ENCODE data around the gene MMP15. TPM values are rescaled to one million over a fixed set of nuclear protein-coding genes. Genes with fewer than 3 reads are reported as not detected.

MMP15 gene
- total RNA-seq, 2 experiments from 2014 or later = 0.46 to 0.71 TPM

DNA sequence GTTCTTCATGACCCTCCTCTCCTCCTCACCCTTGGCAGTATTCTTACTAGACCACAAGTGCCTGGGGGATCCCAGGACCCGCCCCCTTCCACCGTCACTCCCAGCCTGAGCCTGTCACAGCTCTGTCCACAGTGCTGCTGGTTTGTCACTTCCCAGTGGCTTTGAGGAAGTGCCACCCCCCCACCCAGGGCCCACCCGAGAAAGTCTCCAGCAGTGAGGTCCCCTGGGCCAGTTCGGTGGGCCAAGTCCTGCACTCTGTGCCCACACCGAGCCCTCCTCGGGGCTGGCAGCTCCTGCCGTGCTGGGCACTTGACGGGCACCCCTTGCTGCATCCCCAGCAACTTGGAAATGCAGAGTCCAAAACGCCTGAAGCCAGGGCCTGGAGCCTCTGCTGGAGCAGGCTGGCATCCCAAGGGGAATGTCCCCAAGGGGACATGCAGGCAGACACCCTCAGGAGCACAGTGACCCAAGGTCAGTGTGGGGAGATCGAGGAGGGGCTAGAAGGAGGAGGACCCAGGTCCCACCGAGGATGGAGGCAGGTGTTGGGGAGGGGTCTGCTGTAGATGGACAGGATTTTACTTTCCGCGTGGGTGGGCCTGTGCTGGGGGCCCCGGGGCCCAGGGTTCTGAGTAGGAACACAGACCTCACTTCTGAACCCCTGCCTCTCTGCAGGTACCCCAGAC is 15.5 kb downstream of the MMP15 start:
- Mint-ChIP-seq H3K27me3 (no peaks in the 10 kb centered on the region), H3K36me3 (no peaks in the 10 kb centered on the region), H3K27ac (no peak overlapping the region), H3K4me3 (no peak overlapping the region), H3K4me1 (ENCODE audit: low read depth) (no peaks in the 10 kb centered on the region), H3K9me3 (no peaks in the 10 kb centered on the region)
- ChIA-PET CTCF (no interaction called here), POLR2A (no interaction called here)
- DNase-seq = no peak
- intact Hi-C loops (cut with micrococcal nuclease) = no loop called here

DNA sequence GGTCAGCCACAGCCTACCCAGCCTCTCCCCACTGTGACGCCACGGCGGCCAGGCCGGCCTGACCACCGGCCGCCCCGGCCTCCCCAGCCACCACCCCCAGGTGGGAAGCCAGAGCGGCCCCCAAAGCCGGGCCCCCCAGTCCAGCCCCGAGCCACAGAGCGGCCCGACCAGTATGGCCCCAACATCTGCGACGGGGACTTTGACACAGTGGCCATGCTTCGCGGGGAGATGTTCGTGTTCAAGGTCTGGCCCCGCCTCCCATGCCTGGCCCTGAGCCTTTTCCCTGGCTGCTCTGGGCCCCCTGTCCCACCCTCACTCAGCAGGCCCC is 16.0 kb downstream of the MMP15 start:
- H3K4me3 Mint-ChIP-seq = no peak overlapping the region
- ChIA-PET POLR2A (no interaction called here), CTCF (no interaction called here)
- intact Hi-C loops (cut with micrococcal nuclease) = no loop called here
- H3K4me1 Mint-ChIP-seq (ENCODE audit: low read depth) = no peaks in the 10 kb centered on the region
- H3K27ac Mint-ChIP-seq = no peak overlapping the region
- no peaks in the 10 kb centered on the region for H3K36me3 Mint-ChIP-seq
- no peaks in the 10 kb centered on the region for H3K9me3 Mint-ChIP-seq
- DNase-seq = no peak
- H3K27me3 Mint-ChIP-seq = no peaks in the 10 kb centered on the region

DNA sequence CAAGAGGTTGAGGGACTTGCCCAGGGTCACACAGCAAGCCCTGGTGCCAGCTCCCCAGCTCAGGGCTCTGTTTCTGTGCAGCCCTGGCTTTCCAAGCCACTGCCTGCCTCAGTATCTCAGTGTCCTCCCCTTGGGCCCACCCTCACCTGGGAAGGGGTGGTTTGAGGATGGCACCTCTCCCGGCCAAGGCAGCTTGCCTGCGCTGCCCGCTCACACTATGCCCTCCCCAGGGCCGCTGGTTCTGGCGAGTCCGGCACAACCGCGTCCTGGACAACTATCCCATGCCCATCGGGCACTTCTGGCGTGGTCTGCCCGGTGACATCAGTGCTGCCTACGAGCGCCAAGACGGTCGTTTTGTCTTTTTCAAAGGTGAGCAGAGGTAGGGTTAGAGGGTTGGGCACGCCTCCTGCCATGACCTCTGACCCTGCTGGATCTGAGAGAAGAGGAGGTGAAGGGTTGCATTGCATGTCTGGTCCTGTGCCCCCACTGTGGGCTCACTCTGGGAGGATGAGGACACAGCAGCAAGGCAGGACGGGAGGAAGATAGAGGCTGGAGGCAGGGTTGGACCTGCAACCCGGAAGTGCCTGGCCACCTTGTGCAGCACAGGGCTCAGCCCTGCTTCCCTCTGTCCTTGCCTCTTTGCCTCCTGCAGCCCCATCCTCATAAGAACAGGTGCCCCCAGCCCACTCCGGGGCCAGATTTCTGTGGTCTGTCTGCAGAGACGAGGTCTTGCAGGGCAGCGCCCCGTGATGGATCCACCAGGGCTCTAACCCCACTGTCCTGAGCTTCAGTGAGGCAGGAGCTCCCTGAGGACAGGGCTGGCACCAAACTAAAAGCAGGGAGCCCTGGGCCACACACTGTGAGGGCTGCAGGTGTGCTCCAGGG is 16.7 kb downstream of the MMP15 start:
- no peak for DNase-seq
- intact Hi-C loops (cut with micrococcal nuclease) = no loop called here
- ChIA-PET POLR2A (no interaction called here), CTCF (no interaction called here)
- Mint-ChIP-seq H3K36me3 (no peaks in the 10 kb centered on the region), H3K27ac (no peak overlapping the region), H3K27me3 (no peaks in the 10 kb centered on the region), H3K4me1 (ENCODE audit: low read depth) (no peaks in the 10 kb centered on the region), H3K4me3 (no peak overlapping the region), H3K9me3 (no peaks in the 10 kb centered on the region)

DNA sequence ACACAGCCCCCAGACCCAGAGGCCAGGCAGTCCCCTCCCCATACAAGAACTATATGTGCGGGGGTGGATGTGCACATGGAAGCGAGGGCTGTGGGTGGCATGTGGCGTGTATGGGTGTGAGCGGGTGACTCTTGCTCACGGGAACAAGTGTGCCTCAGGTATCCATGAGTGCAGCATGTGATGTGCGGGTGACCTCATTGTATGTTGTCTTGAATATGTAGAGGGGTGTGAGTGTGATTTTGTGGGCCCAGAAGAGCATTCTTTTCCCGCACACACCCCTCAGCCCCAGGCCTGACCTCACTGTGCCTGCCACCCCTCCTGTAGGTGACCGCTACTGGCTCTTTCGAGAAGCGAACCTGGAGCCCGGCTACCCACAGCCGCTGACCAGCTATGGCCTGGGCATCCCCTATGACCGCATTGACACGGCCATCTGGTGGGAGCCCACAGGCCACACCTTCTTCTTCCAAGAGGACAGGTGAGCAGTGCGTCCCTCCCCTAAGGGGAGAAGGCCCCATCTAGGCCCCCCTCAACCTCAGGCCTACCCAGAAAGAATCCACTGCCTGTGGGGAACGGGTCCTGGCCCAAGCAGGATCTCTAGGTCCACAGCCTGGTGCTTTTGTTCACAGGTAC is 17.4 kb downstream of the MMP15 start:
- ChIA-PET POLR2A (no interaction called here), CTCF (no interaction called here)
- Mint-ChIP-seq H3K36me3 (no peaks in the 10 kb centered on the region), H3K9me3 (no peaks in the 10 kb centered on the region), H3K27ac (no peak overlapping the region), H3K27me3 (no peaks in the 10 kb centered on the region), H3K4me1 (ENCODE audit: low read depth) (no peaks in the 10 kb centered on the region), H3K4me3 (no peak overlapping the region)
- no peak for DNase-seq
- intact Hi-C loops (cut with micrococcal nuclease) = no loop called here

DNA sequence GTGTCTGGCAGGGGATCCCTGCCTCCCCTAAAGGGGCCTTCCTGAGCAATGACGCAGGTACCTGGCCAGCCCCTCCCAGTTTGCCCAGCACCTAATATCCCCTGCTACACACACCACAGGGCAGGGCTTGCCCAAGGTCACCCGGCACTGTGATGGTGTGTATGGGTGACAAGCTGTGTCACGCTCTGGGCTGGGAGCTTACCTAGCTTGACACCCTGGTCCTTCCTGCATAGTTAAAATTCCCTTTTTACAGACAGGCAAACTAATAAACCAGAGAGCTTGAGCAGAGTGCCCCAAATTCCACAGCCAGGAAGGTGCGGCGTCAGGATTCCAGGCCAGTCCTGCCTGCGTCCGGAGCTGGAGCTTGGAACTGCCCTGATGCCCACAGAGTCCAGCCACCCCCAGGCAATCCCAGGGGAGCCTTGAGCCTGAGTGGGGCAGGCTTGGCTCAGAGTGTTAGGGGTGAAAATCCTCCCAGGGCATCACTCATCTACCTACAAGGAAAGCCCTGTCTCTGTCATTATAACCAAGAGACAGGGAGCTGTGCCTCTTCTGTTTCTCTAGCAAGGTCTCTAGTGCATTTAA is 18.1 kb downstream of the MMP15 start:
- Mint-ChIP-seq H3K4me3 (no peak overlapping the region), H3K9me3 (no peaks in the 10 kb centered on the region), H3K36me3 (no peaks in the 10 kb centered on the region), H3K27me3 (no peaks in the 10 kb centered on the region), H3K27ac (no peak overlapping the region), H3K4me1 (ENCODE audit: low read depth) (no peaks in the 10 kb centered on the region)
- intact Hi-C loops (cut with micrococcal nuclease) = no loop called here
- POLR2A ChIA-PET = no interaction called here
- no peak for DNase-seq
- CTCF ChIA-PET = no interaction called here

DNA sequence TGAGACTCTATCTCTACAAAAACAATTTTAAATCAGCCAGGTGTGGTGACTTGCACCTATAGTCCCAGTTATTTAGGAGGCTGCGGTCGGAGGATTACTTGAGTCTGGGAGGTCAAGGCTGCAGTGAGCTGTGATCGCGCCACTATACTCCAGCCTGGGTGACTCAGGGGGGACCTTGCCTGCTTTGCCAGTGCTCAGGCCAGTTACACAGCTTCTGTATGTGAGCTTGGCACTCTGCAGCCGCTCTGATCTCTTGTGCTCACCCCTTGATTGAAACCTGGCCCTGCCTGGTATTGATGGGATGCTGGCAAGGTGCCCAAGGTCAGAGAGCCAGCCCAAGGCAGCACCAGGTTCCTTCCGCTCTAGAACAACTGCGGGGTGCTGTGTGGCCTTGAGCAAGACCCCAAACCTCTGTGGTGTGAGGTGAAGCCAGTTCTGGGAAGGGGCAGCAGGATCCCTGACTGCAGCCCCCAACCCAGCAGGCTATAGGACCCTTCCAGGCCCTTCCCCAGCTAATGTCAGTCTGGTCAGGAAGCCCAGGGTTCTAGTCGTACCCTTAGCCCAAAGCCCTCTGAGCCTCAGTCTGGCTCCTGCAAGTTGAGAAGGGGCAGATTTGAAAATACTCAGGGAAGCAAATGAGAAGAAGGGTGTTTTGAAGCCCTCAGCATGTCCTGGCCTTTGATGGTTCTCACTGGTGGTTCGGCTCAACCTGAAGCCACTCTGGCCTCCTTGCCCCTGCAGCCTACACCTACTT is 18.9 kb downstream of the MMP15 start:
- DNase-seq = no peak
- Mint-ChIP-seq H3K4me3 (no peak overlapping the region), H3K27ac (no peak overlapping the region), H3K4me1 (ENCODE audit: low read depth) (no peaks in the 10 kb centered on the region), H3K9me3 (no peaks in the 10 kb centered on the region), H3K27me3 (no peaks in the 10 kb centered on the region), H3K36me3 (no peaks in the 10 kb centered on the region)
- POLR2A ChIA-PET = no interaction called here
- intact Hi-C loops (cut with micrococcal nuclease) = no loop called here
- CTCF ChIA-PET = no interaction called here

DNA sequence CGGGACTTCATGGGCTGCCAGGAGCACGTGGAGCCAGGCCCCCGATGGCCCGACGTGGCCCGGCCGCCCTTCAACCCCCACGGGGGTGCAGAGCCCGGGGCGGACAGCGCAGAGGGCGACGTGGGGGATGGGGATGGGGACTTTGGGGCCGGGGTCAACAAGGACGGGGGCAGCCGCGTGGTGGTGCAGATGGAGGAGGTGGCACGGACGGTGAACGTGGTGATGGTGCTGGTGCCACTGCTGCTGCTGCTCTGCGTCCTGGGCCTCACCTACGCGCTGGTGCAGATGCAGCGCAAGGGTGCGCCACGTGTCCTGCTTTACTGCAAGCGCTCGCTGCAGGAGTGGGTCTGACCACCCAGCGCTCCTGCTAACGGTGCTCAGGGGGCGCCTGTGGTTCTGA is 19.5 kb downstream of the MMP15 start:
- ChIA-PET POLR2A (no interaction called here), CTCF (no interaction called here)
- intact Hi-C loops (cut with micrococcal nuclease) = no loop called here
- Mint-ChIP-seq H3K27ac (no peak overlapping the region), H3K36me3 (no peaks in the 10 kb centered on the region), H3K27me3 (no peaks in the 10 kb centered on the region), H3K4me3 (no peak overlapping the region), H3K9me3 (no peaks in the 10 kb centered on the region), H3K4me1 (ENCODE audit: low read depth) (no peaks in the 10 kb centered on the region)
- no peak for DNase-seq

DNA sequence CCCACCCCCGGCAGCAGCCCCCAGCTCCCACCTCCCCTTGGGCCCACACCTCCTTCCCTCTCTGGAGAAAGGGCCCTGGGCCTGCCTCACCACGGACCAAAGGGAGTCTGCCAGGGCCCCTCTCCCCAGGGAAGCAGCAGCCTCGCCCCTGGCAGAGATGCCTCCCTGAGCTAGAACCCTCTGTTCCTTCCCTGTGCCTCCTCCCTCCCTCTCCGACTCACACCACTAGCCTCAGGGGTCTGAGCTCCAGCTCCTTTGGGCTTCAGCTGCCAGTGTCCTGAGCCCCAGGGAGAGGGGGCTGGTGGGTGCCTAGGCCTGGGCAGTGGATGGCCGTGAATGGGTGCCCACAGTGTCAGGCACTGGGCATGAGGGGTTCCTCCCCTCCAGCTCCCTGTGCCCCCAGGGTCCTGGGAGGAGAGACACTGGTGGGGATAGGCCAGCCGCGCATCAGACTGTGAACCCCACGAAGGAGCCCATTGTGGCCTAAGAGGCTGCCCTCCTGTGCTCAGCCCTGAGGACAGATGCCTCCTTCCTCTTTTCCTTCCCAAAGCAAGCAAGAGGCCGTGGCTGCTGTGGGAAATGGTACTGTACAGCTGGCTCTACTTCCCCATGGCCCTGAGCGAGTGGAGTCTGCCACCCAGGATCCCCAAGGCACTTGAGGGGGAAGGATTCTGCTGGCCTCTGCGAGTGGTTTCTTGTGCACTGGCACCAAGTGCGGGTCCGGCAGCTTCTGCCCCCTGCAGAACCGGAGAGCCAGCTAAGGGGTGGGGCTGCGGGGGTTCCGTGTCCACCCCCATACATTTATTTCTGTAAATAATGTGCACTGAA is 20.7 kb downstream of the MMP15 start:
- DNase-seq = no peak
- H3K27me3 Mint-ChIP-seq = no peaks in the 10 kb centered on the region
- POLR2A ChIA-PET = no interaction called here
- H3K4me1 Mint-ChIP-seq (ENCODE audit: low read depth) = no peaks in the 10 kb centered on the region
- intact Hi-C loops (cut with micrococcal nuclease) = no loop called here
- no peaks in the 10 kb centered on the region for H3K9me3 Mint-ChIP-seq
- no peak overlapping the region for H3K4me3 Mint-ChIP-seq
- CTCF ChIA-PET = no interaction called here
- H3K36me3 Mint-ChIP-seq = no peaks in the 10 kb centered on the region
- H3K27ac Mint-ChIP-seq = no peak overlapping the region

DNA sequence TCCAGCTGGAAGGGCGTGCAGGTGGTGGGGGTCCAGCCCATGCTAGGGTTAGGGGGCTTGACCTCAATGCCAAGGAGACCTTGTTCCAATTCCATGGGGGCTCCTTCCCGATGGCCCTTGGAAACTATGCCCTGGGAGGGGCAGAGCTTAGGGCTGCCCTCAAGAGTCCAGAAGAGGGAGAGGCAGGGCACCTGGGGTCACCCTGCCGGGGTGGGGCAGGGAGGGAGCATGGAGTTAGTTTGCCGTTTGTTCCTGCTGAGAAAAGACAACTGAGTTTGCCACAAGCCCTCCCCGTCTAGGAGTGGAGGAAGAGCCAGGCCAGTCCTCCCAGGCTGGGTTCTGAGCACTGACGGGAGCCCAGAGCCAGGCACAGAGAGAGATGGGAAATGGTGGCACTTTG is 21.4 kb downstream of the MMP15 start:
- Mint-ChIP-seq H3K36me3 (no peaks in the 10 kb centered on the region), H3K27ac (no peak overlapping the region), H3K4me3 (no peak overlapping the region), H3K9me3 (no peaks in the 10 kb centered on the region), H3K27me3 (no peaks in the 10 kb centered on the region), H3K4me1 (ENCODE audit: low read depth) (no peaks in the 10 kb centered on the region)
- intact Hi-C loops (cut with micrococcal nuclease) = no loop called here
- ChIA-PET POLR2A (no interaction called here), CTCF (no interaction called here)
- DNase-seq = no peak

DNA sequence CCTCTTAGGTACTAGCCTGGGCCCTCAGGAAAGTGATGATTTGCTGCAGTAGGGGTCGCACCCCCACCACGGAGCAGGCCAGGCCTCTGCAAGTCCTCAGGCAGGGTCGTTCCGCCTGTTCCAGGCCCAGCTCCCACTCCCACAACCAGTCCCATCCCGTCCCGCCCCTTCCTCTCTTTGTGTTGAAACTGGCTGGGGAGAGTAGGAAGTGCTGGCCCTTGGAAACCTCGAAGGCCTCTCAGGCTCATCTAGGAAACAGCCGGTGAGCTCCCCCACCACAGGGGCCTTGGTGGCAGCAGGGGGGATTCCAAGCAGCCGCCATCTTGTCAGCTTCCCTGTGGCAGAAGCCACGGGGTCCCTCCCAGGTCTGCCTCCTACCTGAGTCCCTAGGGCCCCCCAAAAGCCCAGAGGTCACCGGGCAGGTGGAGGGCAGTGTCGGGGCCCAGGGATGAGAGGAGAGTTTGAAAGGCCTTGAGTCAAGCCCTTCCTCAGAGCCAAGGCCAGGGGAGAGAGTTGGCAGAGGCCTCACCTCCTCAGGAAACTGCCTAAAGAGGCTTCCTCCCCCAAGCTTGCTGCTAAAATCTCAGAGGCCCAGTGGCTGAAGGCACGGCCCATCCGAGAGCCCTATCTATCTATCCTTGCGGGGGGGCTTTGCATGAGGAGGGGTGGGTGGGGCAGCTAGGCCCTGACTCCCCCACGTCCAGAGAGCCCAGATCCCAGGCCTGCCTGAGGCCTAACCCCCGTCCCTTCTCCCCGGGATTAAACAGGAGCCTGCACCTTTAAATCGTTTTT is 22.2 kb downstream of the MMP15 start:
- H3K27ac Mint-ChIP-seq = no peak overlapping the region
- no peaks in the 10 kb centered on the region for H3K9me3 Mint-ChIP-seq
- intact Hi-C loops (cut with micrococcal nuclease) = no loop called here
- POLR2A ChIA-PET = no interaction called here
- H3K4me1 Mint-ChIP-seq (ENCODE audit: low read depth) = no peaks in the 10 kb centered on the region
- H3K36me3 Mint-ChIP-seq = no peaks in the 10 kb centered on the region
- H3K27me3 Mint-ChIP-seq = no peaks in the 10 kb centered on the region
- H3K4me3 Mint-ChIP-seq = no peak overlapping the region
- CTCF ChIA-PET = no interaction called here
- no peak for DNase-seq

DNA sequence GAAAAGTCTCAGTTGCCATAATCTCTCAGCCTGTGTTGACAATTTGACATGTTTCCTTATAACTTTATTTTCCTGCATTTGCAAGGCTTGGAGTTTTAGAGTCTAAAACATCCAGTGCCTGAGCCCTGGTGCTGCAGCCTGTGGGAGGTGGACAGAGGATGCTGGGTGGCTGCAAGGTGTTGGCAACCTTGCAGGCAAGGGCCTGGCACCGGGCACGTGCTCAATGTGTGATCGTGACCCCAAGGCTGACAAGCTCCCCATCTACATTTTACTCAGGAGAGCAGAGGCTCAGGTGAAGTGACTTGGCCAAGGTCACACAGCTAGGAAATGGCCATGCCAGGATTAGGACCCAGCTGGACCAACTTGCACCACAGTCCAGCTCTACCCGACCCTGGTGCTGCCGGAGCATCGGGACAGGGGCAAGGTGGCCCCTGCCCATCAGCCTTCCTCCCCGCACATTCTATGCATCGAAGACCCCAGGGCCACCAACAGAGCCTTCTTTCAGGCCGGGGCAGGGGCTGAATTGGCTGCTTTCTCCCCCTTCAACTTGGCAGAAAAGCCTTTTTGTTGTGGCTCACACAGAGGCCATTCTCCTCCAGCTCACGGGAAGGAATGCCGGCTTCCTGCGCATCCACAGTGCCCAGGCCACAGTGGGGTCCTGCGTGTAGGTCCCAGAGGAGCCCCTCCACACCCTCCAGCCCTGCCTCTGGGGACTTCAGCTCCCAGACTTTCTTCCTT is 23.1 kb downstream of the MMP15 start:
- intact Hi-C loops (cut with micrococcal nuclease) = no loop called here
- H3K4me3 Mint-ChIP-seq = no peak overlapping the region
- H3K27me3 Mint-ChIP-seq = no peaks in the 10 kb centered on the region
- H3K36me3 Mint-ChIP-seq = no peaks in the 10 kb centered on the region
- DNase-seq = no peak
- CTCF ChIA-PET = no interaction called here
- no peak overlapping the region for H3K27ac Mint-ChIP-seq
- POLR2A ChIA-PET = no interaction called here
- H3K9me3 Mint-ChIP-seq = no peaks in the 10 kb centered on the region
- H3K4me1 Mint-ChIP-seq (ENCODE audit: low read depth) = no peaks in the 10 kb centered on the region
